Ishikawa (cell line): ENCODE measurements around the gene SMPDL3A.

Experiments
- CEBPB ChIP-seq: IDR thresholded peaks from 2 replicates; pipeline ENCODE4 v1.6.1; 2012
- CREB1 ChIP-seq: IDR thresholded peaks from 2 replicates; pipeline ENCODE4 v1.6.1; 2012; ENCODE audit warnings: low read depth
- EGR1 ChIP-seq: IDR thresholded peaks from 2 replicates; pipeline ENCODE4 v1.6.1; 2012
- EP300 ChIP-seq: IDR thresholded peaks from 2 replicates; pipeline ENCODE4 v1.6.1; 2012; ENCODE audit warnings: borderline replicate concordance
- FOXM1 ChIP-seq: IDR thresholded peaks from 2 replicates; pipeline ENCODE4 v1.6.1; 2012; ENCODE audit warnings: low read depth, borderline replicate concordance
- NFIC ChIP-seq: IDR thresholded peaks from 2 replicates; pipeline ENCODE4 v1.6.1; 2012
- RAD21 ChIP-seq: IDR thresholded peaks from 2 replicates; pipeline ENCODE4 v1.6.1; 2012; ENCODE audit warnings: low read depth
- TAF1 ChIP-seq: IDR thresholded peaks from 2 replicates; pipeline ENCODE4 v1.6.1; 2012; ENCODE audit warnings: low read depth, mild to moderate bottlenecking
- TCF12 ChIP-seq: IDR thresholded peaks from 2 replicates; pipeline ENCODE4 v1.6.1; 2012; ENCODE audit warnings: low read depth
- TEAD4 ChIP-seq: IDR thresholded peaks from 2 replicates; pipeline ENCODE4 v1.6.1; 2012
- YY1 ChIP-seq: IDR thresholded peaks from 2 replicates; pipeline ENCODE4 v1.6.1; 2012; ENCODE audit warnings: low read depth
- ZBTB7A ChIP-seq: IDR thresholded peaks from 2 replicates; pipeline ENCODE4 v1.6.1; 2012; ENCODE audit warnings: low read depth
- TF ChIP-seq, protein P1 (sequence below): IDR thresholded peaks from 2 replicates; pipeline ENCODE4 v1.6.1; 2012
- TF ChIP-seq, protein P2 (sequence below): IDR thresholded peaks from 2 replicates; pipeline ENCODE4 v1.6.1; 2012; ENCODE audit warnings: low read depth, mild to moderate bottlenecking
- TF ChIP-seq, protein P3 (sequence below): IDR thresholded peaks from 2 replicates; pipeline ENCODE4 v1.6.1; 2012

SMPDL3A gene

DNA sequence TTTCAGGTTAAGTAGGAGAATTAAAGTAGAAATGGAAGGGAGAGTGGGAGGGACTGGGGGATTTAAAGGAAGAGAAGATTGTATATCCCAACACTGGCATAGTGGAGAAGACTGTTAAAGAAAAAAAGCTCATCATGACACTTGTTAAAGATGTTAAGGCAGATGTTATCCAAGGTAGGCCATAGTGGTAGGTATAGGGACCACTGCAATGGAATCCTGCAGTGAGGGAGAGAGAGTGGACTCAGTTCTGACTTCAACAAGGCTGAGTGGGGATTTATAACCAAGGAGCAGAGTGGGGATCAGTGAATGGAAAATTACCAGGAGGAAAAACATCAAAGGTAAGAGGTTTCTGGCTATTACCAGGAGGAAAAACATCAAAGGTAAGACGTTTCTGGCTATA is 21.1 kb downstream of the SMPDL3A start:
- TF ChIP-seq, protein P1, sequence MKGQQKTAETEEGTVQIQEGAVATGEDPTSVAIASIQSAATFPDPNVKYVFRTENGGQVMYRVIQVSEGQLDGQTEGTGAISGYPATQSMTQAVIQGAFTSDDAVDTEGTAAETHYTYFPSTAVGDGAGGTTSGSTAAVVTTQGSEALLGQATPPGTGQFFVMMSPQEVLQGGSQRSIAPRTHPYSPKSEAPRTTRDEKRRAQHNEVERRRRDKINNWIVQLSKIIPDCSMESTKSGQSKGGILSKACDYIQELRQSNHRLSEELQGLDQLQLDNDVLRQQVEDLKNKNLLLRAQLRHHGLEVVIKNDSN: no peak
- no peak for TF ChIP-seq CREB1
- TF ChIP-seq TAF1: no peak
- no peak for TF ChIP-seq FOXM1
- no peak for TF ChIP-seq TCF12
- no peak for TF ChIP-seq YY1
- no peak for TF ChIP-seq ZBTB7A
- no peak for TF ChIP-seq TEAD4
- TF ChIP-seq, protein P2, sequence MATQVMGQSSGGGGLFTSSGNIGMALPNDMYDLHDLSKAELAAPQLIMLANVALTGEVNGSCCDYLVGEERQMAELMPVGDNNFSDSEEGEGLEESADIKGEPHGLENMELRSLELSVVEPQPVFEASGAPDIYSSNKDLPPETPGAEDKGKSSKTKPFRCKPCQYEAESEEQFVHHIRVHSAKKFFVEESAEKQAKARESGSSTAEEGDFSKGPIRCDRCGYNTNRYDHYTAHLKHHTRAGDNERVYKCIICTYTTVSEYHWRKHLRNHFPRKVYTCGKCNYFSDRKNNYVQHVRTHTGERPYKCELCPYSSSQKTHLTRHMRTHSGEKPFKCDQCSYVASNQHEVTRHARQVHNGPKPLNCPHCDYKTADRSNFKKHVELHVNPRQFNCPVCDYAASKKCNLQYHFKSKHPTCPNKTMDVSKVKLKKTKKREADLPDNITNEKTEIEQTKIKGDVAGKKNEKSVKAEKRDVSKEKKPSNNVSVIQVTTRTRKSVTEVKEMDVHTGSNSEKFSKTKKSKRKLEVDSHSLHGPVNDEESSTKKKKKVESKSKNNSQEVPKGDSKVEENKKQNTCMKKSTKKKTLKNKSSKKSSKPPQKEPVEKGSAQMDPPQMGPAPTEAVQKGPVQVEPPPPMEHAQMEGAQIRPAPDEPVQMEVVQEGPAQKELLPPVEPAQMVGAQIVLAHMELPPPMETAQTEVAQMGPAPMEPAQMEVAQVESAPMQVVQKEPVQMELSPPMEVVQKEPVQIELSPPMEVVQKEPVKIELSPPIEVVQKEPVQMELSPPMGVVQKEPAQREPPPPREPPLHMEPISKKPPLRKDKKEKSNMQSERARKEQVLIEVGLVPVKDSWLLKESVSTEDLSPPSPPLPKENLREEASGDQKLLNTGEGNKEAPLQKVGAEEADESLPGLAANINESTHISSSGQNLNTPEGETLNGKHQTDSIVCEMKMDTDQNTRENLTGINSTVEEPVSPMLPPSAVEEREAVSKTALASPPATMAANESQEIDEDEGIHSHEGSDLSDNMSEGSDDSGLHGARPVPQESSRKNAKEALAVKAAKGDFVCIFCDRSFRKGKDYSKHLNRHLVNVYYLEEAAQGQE: no peak
- TF ChIP-seq EP300: no peak
- TF ChIP-seq CEBPB: no peak
- TF ChIP-seq NFIC: no peak
- no peak for TF ChIP-seq RAD21
- no peak for TF ChIP-seq EGR1
- TF ChIP-seq, protein P3, sequence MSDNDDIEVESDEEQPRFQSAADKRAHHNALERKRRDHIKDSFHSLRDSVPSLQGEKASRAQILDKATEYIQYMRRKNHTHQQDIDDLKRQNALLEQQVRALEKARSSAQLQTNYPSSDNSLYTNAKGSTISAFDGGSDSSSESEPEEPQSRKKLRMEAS: no peak

DNA sequence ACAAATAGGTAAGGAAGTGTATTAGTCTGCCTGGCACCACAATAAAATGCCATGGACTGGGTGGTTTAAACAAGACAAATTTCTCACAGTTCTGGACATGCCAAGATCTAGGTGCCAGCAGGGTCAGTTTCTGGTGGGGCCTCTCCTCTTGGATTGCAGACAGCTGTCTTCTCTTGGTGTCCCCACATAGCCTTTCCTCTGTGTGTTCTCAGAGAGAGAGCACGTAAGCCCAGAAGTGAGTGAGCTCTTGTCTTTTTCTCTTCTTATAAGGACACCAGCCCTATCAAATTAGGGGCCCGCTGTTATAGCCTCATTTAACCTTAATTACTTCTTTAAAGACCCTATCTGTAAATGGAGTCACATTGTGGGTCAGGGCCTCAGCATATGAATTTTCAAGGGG is 28.3 kb downstream of the SMPDL3A start:
- TF ChIP-seq TCF12 (no peak), FOXM1 (no peak), CEBPB (no peak), EGR1 (no peak), TEAD4 (no peak), CREB1 (no peak), YY1 (no peak), NFIC (no peak), TAF1 (no peak), ZBTB7A (no peak), EP300 (no peak), RAD21 (no peak)
- TF ChIP-seq, protein P2: no peak
- TF ChIP-seq, protein P1: no peak
- TF ChIP-seq, protein P3: no peak

DNA sequence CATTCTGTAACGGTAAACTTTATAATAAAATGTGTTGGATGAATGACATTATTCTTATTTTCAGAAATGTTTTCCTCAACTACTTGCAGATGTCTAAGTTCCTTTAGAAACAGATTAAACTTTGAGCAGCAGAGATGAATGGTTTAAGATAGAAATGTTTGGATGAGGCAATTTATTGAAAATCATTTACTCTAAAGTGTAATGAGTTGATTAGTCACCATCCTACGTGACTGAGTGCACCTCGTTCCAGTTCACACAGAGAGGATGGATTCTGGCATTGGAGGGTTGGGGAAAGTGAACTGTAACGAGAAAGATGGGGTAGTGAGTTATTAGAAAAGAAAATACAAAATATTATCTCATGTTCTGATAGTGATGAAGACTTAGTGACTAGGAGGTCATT is 28.7 kb downstream of the SMPDL3A start:
- no peak for TF ChIP-seq ZBTB7A
- TF ChIP-seq, protein P1: no peak

DNA sequence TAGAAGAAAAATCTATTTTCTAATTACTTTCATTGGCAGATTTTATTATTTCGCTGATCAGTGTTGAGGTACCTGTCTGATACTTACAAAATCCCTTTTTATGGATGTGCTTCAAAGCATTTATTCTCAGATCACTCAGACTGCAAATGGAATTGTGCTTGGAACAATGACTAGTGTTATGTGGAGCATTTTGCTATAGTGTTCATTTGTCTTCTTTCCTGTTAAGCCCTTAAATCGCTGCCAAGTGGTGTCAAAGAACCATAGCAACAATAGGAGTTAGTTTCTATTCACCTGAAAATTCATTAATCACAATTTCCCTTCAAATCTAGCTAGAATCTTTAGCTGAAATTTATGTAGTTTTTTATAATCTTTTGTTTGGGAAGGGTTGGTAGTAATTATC is 29.8 kb downstream of the SMPDL3A start:
- TF ChIP-seq TEAD4: no peak
- no peak for TF ChIP-seq NFIC
- TF ChIP-seq, protein P3: no peak
- TF ChIP-seq TAF1: no peak
- no peak for TF ChIP-seq EGR1
- no peak for TF ChIP-seq CEBPB
- TF ChIP-seq CREB1: no peak
- TF ChIP-seq, protein P2: no peak
- TF ChIP-seq RAD21: no peak
- TF ChIP-seq FOXM1: no peak
- no peak for TF ChIP-seq TCF12
- TF ChIP-seq, protein P1: no peak
- TF ChIP-seq EP300: no peak
- TF ChIP-seq ZBTB7A: no peak
- TF ChIP-seq YY1: no peak
